IMR-90 (cell line): ENCODE results near the gene STAG1. TPM values are rescaled to one million over a fixed set of nuclear protein-coding genes. Genes with fewer than 3 reads are reported as not detected.

Source experiments
- ATAC-seq: fragments of 200-7000 bp; cut with Tn5 transposase; 2 replicates; pipeline ENCODE4 v1.9.1; 2020; ENCODE audit warnings: low read depth, mild to moderate bottlenecking, moderate library complexity
- BruUV-seq: library from RNA; stranded (reverse); fragments of 400-500 nt; replicated peaks from 2 replicates; lab custom pipeline; 2021; lab: Mats Ljungman, UMichigan
- CTCF ChIA-PET: fragments of 300-600 bp; formaldehyde crosslinking; extraction: SDS; loops from one replicate; lab custom pipeline; 2021; ENCODE audit warnings: antibody characterized with exemption; lab: Yijun Ruan, JAX
- POLR2A ChIA-PET: fragments of 300-600 bp; sonication (Branson Sonifier 250); formaldehyde crosslinking; loops from one replicate; lab custom pipeline; 2022; ENCODE audit warnings: antibody characterized with exemption; ENCODE audit not compliant: unreplicated experiment; lab: Charles Lee
- DNase-seq: peaks from one replicate; pipeline ENCODE4 v3.0.0; 2013
- H2AFZ ChIP-seq: replicated peaks from 2 replicates; pipeline ENCODE3; 2013; ENCODE audit warnings: low read length, mild to moderate bottlenecking; ENCODE audit not compliant: poor library complexity
- H2AK5ac ChIP-seq: 2 replicates; pipeline ENCODE4 v1.6.1; 2013; ENCODE audit warnings: low read depth, low read length, inconsistent platforms
- H2AK9ac ChIP-seq: replicated peaks from 2 replicates; pipeline ENCODE3; 2013; ENCODE audit warnings: mild to moderate bottlenecking, low read depth, low read length, moderate library complexity; ENCODE audit not compliant: poor library complexity
- H2BK120ac ChIP-seq: 2 replicates; pipeline ENCODE4 v1.6.1; 2013; ENCODE audit warnings: low read depth, low read length, inconsistent platforms
- H2BK15ac ChIP-seq: 3 replicates; pipeline ENCODE4 v1.6.1; 2013; ENCODE audit warnings: low read depth, low read length, inconsistent platforms
- H2BK20ac ChIP-seq: 2 replicates; pipeline ENCODE4 v1.6.1; 2013; ENCODE audit warnings: low read depth, mild to moderate bottlenecking, inconsistent platforms, low read length, moderate library complexity
- H2BK5ac ChIP-seq: 2 replicates; pipeline ENCODE4 v1.6.1; 2013; ENCODE audit warnings: mild to moderate bottlenecking, low read depth, low read length, inconsistent platforms; ENCODE audit not compliant: poor library complexity, severe bottlenecking
- H3K14ac ChIP-seq: replicated peaks from 2 replicates; pipeline ENCODE4 v1.6.1; 2013; ENCODE audit warnings: low read depth, low read length, inconsistent platforms
- H3K18ac ChIP-seq: 2 replicates; pipeline ENCODE4 v1.6.1; 2013; ENCODE audit warnings: low read depth, low read length, control low read depth
- H3K23ac ChIP-seq: 2 replicates; pipeline ENCODE4 v1.6.1; 2013; ENCODE audit warnings: low read depth, low read length, inconsistent platforms
- H3K27ac ChIP-seq: 2 replicates; pipeline ENCODE4 v1.5.1; 2013; ENCODE audit warnings: mild to moderate bottlenecking, control low read depth, low read length; ENCODE audit not compliant: insufficient read depth
- H3K27me3 ChIP-seq: 2 replicates; pipeline ENCODE4 v1.6.1; 2013; ENCODE audit warnings: low read length; ENCODE audit not compliant: control insufficient read depth, insufficient read depth
- H3K36me3 ChIP-seq: 2 replicates; pipeline ENCODE4 v1.6.1; 2013; ENCODE audit warnings: low read length, mixed read lengths; ENCODE audit not compliant: control insufficient read depth, insufficient read depth
- H3K4ac ChIP-seq: 2 replicates; pipeline ENCODE4 v1.6.1; 2013; ENCODE audit warnings: low read depth, low read length, inconsistent platforms
- H3K4me1 ChIP-seq: 2 replicates; pipeline ENCODE4 v1.6.1; 2013; ENCODE audit warnings: low read length, mixed read lengths; ENCODE audit not compliant: control insufficient read depth, insufficient read depth
- H3K4me2 ChIP-seq: 2 replicates; pipeline ENCODE4 v1.6.1; 2013; ENCODE audit warnings: low read depth, mild to moderate bottlenecking, control low read depth, low read length, moderate library complexity
- H3K4me3 ChIP-seq: 2 replicates; pipeline ENCODE4 v1.5.1; 2013; ENCODE audit warnings: low read depth, mild to moderate bottlenecking, control low read depth, low read length, moderate library complexity; ENCODE audit not compliant: insufficient read depth
- H3K56ac ChIP-seq: 2 replicates; pipeline ENCODE4 v1.6.1; 2013; ENCODE audit warnings: low read length, inconsistent platforms; ENCODE audit not compliant: insufficient read depth; ENCODE audit errors: extremely low read depth
- H3K79me1 ChIP-seq, 2 experiments: 2 replicates each; pipeline ENCODE4 v1.6.1; 2013; ENCODE audit warnings: low read length in 2 of 2, inconsistent platforms in 1 of 2, low read depth in 1 of 2
- H3K9ac ChIP-seq: 2 replicates; pipeline ENCODE4 v1.6.1; 2013; ENCODE audit warnings: low read depth, low read length, control low read depth
- H3K9me1 ChIP-seq: 2 replicates; pipeline ENCODE4 v1.6.1; 2013; ENCODE audit warnings: low read length, inconsistent platforms; ENCODE audit not compliant: insufficient read depth
- H3K9me3 ChIP-seq: 2 replicates; pipeline ENCODE4 v1.6.1; 2013; ENCODE audit warnings: low read length; ENCODE audit not compliant: control insufficient read depth, insufficient read depth
- H4K20me1 ChIP-seq: 2 replicates; pipeline ENCODE4 v1.6.1; 2013; ENCODE audit warnings: low read length, inconsistent platforms; ENCODE audit not compliant: insufficient read depth
- H4K5ac ChIP-seq: 2 replicates; pipeline ENCODE4 v1.6.1; 2013; ENCODE audit warnings: mild to moderate bottlenecking, low read depth, low read length, control low read depth
- H4K8ac ChIP-seq, 2 experiments: 2 replicates each; pipeline ENCODE4 v1.6.1; 2013; ENCODE audit warnings: low read depth in 2 of 2, low read length in 2 of 2, control low read depth in 1 of 2, inconsistent platforms in 1 of 2
- H4K91ac ChIP-seq: 2 replicates; pipeline ENCODE4 v1.6.1; 2013; ENCODE audit warnings: low read depth, low read length, inconsistent platforms; ENCODE audit not compliant: insufficient read depth
- CEBPB ChIP-seq: IDR thresholded peaks from 2 replicates; pipeline ENCODE4 v1.6.1; 2012; ENCODE audit warnings: low read depth, low read length, improper control_type of control experiment
- FOS ChIP-seq: fragments of 150-350 bp; IDR thresholded peaks from 2 replicates; pipeline ENCODE4 v1.6.1; 2016; ENCODE audit warnings: low read depth, low read length
- WGBS, 2 experiments: methylation state at CpG; one replicate each; pipeline versions ENCODE4 v1.1.5 to v1.1.7; 2013; ENCODE audit warnings: missing lambda C conversion rate in 2 of 2; ENCODE audit not compliant: insufficient read length in 1 of 2; ENCODE audit errors: extremely low coverage in 2 of 2; 5-methylcytosine and 5-hydroxymethylcytosine counted together
- dilution Hi-C: fragments of 300-500 bp; cut with HindIII; formaldehyde crosslinking; loops from one replicate; pipeline ENCODE4 v1.14.3; 2018; ENCODE audit warnings: low sequenced_read_pairs; ENCODE audit not compliant: unreplicated experiment
- in situ Hi-C: fragments of 300-500 bp; cut with MboI; formaldehyde crosslinking; loops from 3 replicates; pipeline ENCODE4 v1.14.3; 2019; ENCODE audit warnings: low sequenced_read_pairs, inconsistent platforms, mixed read lengths
- intact Hi-C: fragments of 100-400 bp; cut with micrococcal nuclease; formaldehyde crosslinking; loops from 2 replicates; pipeline ENCODE4 v1.10.0; 2022
- polyA plus RNA-seq, 3 experiments: library from polyadenylated mRNA; depleted of rRNA; stranded (reverse); fragments of >200 nt; gene quantifications; 2 replicates each; pipeline ENCODE4 v1.2.3, GENCODE V29; 2012; ENCODE audit warnings: low replicate concordance in 1 of 3
- total RNA-seq: library from RNA; depleted of rRNA; stranded (reverse); fragments of >200 nt; gene quantifications from 2 replicates; pipeline ENCODE4 v1.2.3, GENCODE V29; 2012

Gene STAG1
- total and polyA plus RNA-seq, 2 of the 4 experiments (the other 2 are of a cell fraction) = 9.6 to 32.3 TPM

GRCh38 chr3:136621628-136622027, 130.6 kb downstream of the STAG1 start:
- Histone ChIP-seq H2AK5ac (no peak overlapping the region), H4K91ac (no peak overlapping the region), H4K8ac (no peak overlapping the region), H3K4me1 (no peaks in the 10 kb centered on the region), H3K36me3 (peaks cover 2% of the 10 kb centered on the region; the same call in 1 of the 2 replicates), H3K56ac (no peak overlapping the region), H4K5ac (no peak overlapping the region), H2BK20ac (no peak overlapping the region), H3K4me3 (no peak overlapping the region), H3K23ac (no peak overlapping the region), H2BK120ac (no peak overlapping the region), H3K27me3 (no peaks in the 10 kb centered on the region), H3K9me3 (no peaks in the 10 kb centered on the region), H3K79me1 (peaks cover 21 to 52% of the 10 kb centered on the region in 2 experiments), H3K4me2 (no peak overlapping the region), H3K14ac (no peak overlapping the region), H2BK15ac (no peak overlapping the region), H2AFZ (no peak overlapping the region), H3K9ac (no peak overlapping the region), H4K20me1 (no peaks in the 10 kb centered on the region; the same call in 1 of the 2 replicates), H3K4ac (no peak overlapping the region), H2AK9ac (no peak overlapping the region), H3K18ac (no peak overlapping the region), H2BK5ac (no peak overlapping the region), H3K27ac (no peak overlapping the region), H3K9me1 (peaks cover 2% of the 10 kb centered on the region; the same call in 1 of the 2 replicates)
- TF ChIP-seq FOS = no peak
- peak; percentile 87 for TF ChIP-seq CEBPB
- ChIA-PET CTCF (no interaction called here), POLR2A (no interaction called here)
- dilution Hi-C loops (no loop called here), in situ Hi-C loops (no loop called here), intact Hi-C loops (loop anchor here (10.0 kb wide), 1 partner anchor 123 kb away; no protein-coding TSS in a partner anchor)
- no CpG with 5 or more reads among the region's 2 CpGs for WGBS, 2 experiments
- BruUV-seq = no TSS peak
- ATAC-seq (no peak), DNase-seq (peak; percentile 76)
